COLO668 (cell line): Measurements from ENCODE around the gene SNW1.
"Not testable (repeated sequence)": the region's sequence is repeated elsewhere in the genome, so short reads cannot be mapped to it uniquely, and the experiment has no call there.

Source experiments
- DNase-seq: peaks from one replicate; lab custom pipeline; 2025; ENCODE audit not compliant: unreplicated experiment; lab: John Stamatoyannopoulos, UW

Gene SNW1

DNA sequence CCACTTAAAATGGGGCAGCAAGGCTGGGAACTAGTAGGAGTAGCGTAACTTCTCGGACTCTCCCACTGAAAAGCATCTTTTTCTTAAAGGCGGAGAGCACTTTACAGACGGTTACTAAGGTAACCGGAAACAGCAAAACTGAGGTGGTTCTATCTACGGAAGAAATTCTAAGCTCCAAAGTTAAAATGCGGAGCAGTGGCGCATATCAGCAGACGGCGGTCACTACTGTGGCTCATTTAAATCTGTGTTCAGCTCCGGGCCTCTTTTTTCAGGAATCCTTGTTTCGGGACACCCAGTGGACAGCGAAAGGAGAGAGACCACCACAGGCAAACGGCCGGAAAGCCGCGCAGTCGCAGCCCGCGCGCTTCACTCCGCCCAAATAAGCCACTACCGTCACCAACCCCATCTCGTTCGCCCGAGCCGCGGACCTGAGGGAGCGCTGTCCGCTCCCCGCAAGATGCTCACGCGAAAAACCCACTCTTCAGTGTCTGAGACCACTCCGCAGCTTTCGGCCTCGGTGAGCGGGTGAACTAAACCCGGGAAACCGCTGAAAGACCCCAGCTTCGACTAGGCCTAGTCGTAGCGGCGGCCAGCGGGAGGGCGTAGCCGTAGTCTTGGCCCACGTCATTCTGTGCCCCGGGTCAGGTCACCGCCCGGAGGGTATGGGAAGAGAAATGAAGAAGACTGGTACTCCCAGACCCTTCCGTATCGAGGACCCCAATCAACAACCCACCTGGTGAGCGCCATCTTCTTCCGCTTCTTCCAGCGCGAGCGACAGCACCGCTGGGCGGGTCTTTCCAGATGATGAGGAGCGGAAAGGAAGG lies at the start of gene SNW1:
TSS of gene SNW1 (minus strand) at position 776 of the 824 bp plus-strand sequence. CDS start at position 747, 29 bp downstream.
- peak; percentile 96 for DNase-seq

DNA sequence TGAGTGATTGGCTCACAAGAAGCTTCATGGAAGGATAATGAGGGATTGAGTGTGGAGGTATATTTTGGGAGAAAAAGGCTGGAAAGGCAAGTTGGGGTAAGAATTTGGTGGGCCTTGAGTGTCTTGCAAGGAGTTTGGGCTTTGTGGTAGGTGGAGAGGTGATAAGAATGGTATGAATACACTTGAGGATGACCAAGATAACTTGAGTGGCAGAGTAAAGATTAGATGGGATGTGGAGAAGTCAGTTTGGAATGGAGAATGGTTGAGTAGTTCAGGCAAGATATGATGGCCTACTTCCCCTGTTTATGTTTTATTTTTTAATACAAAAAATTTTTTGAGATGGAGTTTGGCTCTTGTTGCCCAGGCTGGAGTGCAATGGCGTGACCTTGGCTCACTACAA lies 48.1 kb upstream of the SNW1 start:
- DNase-seq, result no peak

DNA sequence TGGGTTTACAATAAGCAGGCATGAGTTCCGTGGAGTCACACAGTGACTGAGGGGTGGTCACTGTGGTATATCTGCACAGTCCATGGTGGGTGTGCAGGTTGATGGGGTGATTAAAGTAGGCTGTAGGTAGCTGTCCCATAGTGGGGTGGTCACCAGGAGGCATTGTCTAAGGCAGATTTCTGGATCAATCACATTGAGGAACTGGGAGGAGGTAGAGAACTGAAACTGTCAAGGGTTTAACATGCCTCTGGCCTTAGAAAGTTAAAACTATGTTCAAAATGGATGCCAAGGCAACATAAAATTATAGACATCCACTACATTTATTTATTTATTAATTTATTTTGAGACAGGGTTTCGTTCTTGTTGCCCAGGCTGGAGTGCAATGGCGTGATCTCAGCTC lies 47.3 kb upstream of the SNW1 start:
- DNase-seq, result no peak

DNA sequence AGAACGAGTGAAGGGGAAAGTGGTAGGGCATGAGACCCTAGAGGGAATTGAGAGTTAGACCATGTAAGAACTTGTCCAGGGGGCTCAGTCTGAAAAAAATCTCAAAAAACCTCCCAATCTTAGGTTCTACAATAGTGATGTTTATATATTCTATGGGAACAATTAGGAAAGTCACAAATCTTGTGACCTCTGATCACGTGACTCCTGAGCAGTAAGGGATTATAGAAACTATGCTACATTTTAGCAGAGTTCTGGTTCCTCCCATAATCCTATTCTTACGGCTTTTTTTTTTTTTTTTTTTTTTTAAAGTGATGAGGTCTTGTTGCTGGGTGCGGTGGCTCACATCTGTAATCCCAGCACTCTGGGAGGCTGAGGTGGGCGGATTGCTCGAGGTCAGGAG lies 44.8 kb upstream of the SNW1 start:
- no peak for DNase-seq

DNA sequence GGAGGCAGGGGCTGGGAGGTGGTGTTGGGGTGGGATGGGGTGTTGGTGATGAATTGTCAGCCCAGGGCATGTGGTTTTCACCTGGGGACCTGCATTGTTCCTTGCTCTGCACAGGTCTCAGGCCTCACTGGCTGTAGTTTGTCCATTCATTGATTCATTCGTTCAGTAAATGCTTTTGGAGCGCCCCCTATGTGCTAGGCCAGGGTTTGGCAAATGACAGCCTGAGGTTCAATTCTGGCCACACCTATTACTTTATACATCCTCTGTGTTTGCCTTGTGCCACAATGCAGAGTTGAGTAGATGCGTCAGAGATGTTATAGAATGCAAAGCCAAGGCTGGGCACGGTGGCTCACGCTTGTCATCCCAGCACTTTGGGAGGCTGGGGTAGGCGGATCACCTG lies 43.6 kb upstream of the SNW1 start:
- DNase-seq, result peak; percentile 14

DNA sequence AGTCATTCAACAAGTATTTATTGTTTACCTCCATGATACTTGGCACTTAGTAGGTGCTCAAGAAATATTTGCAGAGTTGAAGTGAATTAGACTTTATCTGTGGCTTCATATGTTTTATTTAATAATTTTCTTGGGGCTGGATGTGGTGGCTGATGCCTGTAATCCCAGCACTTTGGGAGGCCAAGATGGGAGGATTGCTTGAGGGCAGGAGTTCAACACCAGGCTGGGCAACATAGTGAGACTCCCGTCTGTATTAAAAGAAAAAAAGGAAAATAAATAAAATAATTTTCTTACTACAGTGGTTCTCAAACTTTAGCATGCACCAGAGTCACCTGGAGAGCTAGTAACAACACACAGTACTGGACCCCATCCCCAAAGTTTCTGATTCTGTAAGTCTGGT lies 39.9 kb upstream of the SNW1 start:
- no peak for DNase-seq

DNA sequence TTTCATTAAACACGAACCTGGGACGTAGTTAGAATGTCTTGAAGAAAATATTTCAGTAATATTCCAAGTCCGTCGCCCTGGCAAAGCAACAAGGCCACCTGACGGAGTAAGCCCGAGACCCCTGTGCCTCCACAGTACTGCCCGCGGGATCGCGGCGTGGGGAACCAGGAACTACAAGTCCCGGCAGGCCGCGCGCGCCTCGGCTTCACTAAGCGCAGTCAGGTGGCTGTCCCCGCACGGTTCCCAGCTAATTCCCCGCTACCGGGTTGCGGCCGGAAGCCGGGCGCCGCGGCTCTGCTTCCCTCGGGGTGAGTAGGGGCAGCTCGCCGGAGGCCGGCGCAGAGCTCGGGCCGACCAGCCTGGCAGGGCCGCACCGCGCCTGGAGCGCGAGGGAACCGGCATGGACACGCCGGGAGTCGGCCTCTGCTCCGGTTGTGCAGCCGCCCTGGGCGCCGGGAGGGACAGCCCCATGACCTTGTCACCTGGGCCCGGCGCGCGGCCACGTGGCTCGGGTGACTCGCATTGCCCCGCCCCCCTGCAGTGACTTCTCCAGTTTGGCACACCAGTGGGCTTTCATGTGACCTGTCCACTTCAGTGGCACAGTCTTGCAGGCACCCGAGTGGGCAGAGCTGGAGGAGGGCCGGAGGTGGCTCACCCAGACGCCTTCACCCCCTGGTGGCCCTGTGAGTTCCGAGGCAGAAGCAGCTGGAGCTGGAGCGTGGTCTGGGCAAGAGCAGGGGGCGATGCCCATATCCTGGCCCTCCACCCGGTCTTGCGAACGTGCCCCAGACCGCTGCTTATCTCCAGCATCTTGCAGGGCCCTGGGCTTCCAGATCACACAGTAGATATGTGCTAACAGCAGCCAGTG lies 39.1 kb upstream of the SNW1 start, which contains the start of gene ADCK1:
TSS of gene ADCK1 (plus strand) at position 247 of the 868 bp plus-strand sequence. CDS start 18,870 bp downstream, outside the sequence.
- peak; percentile 96 for DNase-seq

DNA sequence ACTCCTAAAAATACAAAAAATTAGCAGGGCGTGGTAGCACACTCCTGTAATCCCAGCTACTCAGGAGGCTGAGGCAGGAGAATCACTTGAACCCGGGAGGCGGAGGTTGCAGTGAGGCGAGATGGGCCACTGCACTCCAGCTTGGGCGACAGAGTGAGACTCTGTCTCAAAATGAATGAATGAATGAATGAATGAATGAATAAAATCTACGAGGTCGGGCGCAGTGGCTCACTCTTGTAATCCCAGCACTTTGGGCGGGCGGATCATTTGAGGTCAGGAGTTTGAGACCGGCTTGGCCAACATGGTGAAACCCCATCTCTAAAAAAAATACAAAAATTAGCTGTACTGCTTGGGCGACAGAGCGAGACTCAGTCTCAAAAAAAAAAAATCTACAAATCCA lies 38.5 kb upstream of the SNW1 start:
- not testable (repeated sequence) for DNase-seq

DNA sequence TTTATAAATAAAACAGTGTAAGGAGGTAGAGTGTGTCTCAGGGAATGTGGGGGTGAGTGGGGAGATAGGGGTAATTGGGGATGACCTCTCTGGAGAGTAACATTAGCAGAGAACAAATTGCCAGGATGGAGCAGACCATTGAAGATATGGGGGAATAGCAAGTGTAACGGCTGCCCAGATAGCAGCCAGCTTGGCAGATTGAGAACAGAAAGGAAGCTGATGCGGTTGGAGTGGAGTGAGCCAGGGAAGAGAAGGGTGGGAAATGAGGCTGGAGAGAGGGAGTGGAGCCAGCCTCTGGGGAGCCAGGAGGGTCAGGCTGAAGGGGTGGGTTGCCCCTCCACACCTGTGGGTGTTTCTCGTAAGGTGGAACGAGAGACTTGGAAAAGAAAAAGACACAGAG lies 33.4 kb upstream of the SNW1 start:
- no peak for DNase-seq

DNA sequence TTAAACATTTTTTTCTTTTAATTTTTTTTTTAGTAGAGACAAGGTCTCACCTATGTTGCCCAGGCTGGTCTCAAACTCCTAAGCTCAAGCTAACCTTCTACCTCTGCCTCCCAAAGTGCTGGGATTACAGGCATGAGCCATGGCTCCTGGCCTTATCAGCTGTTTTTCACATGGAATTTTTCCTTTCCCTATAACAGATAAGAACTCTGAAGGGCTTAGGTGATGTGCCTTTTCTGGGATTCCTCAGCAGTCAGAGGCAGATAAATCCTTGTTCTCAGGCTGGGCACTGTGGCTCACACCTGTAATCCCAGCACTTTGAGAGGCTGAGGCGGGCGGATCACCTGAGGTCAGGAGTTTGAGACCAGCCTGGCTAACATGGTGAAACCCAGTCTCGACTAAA lies 32.3 kb upstream of the SNW1 start:
- not testable (repeated sequence) for DNase-seq

DNA sequence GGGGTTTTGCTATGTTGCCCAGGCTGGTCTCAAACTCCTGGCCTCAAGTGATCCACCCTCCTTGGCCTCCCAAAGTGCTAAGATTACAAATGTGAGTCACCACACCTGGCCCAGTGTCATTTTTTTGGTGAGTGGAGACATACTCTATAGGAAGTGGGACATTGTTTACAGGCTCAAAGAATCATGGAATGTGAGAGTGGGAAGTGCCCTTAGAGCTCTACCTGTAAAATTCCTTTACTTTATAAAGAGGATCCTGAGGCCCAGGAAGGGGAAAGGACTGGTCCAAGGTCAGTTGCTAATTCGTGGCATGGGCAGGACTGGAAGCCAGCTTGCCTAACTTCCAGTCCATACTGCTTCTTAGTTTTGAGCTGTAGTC lies 30.3 kb upstream of the SNW1 start:
- DNase-seq, result no peak

DNA sequence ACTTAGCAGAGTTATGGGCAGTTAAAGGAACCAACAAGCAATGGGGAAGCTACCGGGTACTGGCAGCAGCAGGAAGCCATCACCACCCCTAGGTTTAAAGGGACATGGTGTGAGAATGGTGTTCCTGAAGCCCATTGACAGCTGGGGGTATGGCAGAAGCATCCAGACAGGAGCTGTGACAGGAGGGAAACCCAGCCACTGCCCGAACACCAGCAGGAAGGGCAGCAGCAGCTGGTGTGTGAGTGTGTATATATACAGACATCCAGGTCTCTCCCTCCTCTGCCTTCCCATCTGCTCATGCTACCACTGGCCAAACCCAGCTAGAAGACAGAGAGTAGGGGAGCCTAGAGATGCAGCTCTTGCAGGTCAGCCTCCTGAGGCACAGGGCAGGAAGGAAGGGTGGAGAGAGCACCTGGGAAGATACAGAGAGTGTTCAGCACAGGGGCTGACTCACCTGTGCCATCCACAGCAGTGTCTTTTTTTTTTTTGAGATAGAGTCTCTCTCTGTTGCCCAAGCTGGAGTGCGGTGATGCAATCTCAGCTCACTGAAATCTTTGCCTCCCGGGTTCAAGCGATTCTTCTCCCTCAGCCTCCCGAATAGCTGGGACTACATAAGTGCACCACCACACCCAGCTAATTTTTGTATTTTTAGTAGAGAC lies 29.7 kb upstream of the SNW1 start:
- no peak for DNase-seq

DNA sequence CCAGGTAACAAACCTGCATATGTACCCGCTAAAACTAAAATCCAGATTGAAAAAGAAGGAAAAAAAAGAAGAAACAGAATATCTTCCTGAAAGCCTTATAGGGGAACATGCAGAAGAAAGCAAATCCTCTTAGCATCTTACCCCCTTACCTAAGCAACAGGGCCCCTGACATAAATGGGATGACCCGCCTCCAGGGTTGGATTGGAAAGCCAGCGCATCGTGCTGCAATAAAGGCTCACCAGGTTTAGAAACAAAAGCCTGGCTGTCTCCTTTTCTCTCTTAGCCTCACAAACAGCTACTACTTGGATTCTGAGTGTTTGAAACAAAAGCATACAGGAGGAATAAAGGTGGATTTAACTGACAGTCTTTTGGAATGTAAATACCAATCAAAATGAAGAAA lies 25.2 kb upstream of the SNW1 start:
- DNase-seq, result no peak

DNA sequence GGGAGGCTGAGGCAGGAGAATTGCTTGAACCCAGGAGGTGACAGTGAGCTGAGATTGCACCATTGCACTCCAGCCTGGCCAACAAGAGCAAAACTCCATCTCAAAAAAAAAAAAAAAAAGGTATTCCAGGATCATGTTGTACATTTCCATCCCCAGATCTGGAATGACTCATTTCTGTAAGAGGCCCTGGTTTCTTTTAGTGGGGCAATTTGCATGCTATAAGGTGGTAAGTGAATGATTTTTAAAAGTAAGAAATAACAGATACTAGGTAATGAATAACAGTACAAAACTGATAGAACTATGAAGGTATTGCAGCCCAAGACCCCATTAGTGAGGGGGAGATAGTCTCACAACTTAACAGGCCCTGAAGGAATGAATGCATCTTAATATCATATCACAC lies 21.2 kb upstream of the SNW1 start:
- no peak for DNase-seq

DNA sequence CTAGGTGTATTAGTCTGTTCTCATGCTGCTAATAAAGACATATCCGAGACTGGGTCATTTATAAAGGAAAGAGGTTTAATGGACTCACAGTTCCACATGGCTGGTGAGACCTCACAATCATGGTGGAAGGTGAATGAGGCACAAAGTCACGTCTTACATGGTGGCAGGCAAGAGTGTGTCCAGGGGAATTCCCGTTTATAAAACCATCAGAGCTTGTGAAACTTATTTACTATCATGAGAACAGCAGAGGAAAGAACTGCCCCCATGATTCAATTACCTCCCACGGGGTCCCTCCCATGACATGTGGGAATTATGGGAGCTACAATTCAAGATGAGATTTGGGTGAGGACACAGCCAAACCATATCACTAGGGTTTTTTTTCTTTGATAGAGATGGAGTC lies 13.0 kb upstream of the SNW1 start:
- DNase-seq, result not testable (repeated sequence)

DNA sequence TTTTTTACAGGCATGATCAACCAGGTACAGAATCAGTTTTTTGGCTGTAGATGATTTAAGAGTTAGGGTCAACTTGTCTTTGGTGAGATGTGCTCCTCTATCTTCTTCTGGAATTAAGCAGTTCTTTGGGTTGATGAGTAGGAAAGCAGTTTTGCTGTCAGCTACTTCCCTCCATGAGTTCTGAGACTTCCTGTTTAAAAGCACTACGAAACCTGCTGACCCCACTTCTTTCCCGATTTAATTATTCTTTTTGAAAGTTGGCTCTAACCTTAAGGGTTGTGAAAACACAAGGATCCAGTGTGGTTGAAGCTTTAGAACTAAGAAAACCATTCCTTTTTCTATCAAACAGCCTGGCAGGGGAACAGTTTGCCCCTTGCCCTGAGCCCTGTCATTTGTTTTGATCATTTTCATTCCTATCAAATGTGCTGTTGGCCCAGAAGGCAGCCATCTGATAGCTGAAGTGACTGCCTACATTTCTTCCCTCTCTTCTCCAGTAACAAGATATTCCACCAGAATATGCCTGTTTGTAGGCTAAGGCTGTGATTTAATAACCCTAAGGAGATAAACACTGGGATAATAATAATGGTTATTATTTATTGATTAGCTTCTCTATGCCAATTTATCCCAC lies 7.6 kb upstream of the SNW1 start:
- DNase-seq, result not testable (repeated sequence)

DNA sequence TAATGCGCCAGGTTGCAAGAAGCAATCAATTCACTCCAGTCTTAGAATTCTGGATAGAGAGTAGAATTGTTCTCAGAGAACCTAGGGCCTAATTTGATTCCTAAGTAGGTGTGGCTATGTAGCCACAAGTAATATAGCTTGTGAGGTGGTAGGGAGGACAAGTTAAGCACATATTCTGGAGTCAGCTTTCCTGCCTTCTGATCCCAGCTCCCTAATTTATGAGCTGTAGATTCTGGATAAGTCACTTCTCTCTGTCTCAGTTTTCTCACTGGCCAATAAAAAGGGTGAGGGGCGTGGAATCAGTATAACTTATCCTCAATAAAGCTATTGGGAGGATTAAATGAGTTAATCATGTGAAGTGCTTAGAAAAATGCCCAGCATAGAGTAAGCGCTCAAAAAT lies 3.0 kb upstream of the SNW1 start:
- no peak for DNase-seq

DNA sequence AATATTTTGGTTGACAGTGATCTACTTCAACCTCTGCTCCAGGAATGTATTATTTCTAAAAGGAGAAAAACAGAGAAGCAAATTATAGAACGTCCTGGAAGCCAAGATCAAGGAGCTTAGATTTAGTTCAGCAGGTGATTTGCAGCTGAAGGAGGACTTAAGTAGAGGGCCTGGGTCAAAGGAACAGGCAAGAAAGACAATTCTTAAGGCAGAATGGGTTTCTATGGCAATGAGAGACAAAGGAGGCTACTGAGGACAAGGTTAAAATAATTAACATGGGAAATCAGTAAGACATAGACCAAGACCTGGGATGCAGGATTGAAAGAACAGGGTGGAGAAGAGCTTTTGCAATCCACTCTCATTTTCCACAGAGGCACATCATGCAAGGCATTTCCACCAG lies 2.4 kb upstream of the SNW1 start:
- no peak for DNase-seq

DNA sequence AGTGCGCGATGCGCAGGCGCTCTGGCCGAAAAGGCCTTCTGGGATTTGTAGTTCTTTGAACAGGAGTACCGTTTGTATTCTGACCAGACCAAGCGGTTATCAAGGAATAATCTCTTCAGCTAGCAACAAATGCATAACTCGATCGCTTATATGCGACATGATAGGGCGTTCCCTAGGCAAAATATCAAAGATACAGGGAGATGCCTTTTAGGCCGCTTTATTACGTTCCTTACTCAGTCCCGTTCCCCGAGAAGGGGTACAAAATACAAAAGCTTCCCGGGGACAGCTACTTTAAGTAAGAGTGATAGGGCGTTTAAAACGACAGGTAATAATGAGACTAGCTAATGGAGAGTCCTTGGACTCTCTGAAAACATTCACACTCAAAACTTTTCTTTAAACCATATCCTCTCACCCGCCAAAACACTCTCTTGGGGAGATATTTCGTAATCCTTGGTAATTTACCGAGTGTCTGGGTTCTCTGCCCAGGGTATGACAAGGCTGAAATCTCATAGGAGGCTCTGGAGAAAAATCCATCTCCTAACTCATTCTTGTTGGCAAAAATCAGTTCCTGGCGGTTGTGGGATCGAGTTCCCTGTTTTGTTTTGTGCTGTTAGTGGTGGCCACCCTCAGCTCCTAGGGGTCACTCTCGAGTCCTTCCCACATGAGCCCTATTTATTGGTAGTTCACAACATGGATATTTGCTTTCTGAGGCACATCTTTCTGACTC lies 412 bp upstream of the SNW1 start:
- peak; percentile 20 for DNase-seq

DNA sequence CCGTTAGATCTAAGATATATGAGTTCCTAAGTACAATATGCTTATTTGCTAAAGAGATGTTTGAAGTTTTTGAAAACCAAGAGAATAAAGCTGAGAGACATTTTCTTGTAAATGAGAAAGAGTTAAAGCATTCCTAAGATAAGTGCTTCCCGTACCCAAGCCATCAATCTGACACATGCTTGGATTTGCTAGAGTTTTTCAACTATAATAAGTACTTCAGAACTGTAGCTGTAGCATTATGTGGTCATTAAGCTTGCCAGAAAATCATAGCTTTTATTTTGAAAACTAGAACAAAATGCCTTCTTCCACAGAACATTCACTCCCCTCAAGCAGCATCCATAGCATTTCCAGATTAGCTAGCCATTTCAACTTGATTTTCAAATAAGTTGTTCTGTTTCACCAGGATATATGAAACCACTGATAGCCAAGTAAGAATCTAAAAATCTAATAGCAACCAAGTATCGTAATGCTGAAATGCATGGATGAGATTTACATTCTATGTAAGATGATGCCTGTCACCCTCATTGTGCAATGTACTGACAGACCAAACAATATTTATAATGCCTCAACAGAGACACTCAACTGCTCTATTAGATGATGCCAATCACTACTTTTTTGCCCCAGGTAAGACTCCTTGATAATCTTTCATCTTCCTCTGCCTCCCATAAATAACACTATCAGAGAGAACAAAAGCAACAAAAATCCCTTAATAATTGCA lies 8.0 kb downstream of the SNW1 start:
- no peak for DNase-seq
